Activated CD4-positive, alpha-beta T cell treated with anti-CD3 and anti-CD28 coated beads for 1 hour (primary cell): ENCODE results near the gene SLC35F2.
"Not testable (repeated sequence)": the region's sequence is repeated elsewhere in the genome, so short reads cannot be mapped to it uniquely, and the experiment has no call there.

Experiments
- DNase-seq: peaks from one replicate; pipeline ENCODE4 v3.0.0-alpha.2; 2020

Gene SLC35F2

DNA sequence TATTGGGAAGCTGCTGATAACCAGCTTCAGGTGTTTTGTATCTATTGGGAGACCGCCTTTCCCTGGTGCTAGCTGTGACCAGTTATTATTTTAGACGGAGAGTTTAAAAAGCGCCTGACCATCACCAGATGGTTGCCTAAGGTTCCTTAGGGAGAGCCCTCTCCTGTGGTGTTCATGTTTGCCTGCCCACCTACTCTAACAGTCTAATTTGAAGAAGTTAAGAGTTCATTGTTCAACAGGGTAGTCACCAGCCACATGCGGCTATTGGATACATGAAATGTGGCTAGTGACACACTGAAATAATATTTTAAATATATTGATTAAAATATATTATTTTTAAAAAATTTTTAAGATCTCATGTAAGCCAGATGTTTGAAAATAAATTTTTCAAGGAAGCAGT, 75.5 kb downstream of the SLC35F2 start:
- DNase-seq, result no peak

GRCh38 chr11:107780775-107781174, 77.8 kb downstream of the SLC35F2 start:
- DNase-seq, result no peak

DNA sequence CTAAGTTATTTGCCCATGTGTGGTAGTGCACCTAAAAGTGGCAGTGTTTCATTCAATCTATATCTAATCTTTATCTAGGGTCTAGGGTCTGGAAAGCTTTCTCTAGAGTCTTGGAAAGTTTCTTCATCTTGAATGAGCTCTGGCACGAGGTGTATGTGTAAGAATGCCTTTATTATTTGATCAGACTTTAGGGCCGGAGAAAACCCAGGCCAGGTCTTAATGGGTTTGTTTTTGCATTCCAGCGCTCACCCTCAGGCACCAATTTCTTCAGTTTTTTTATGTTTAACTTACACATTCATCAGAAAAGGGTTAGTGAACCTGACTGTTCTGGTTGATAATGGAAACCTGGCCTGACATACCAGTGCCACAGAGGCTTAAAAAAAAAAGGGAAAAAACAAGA, 78.5 kb downstream of the SLC35F2 start:
- no peak for DNase-seq

GRCh38 chr11:107778839-107779517, 79.6 kb downstream of the SLC35F2 start:
- no peak for DNase-seq

GRCh38 chr11:107777110-107777509, 81.5 kb downstream of the SLC35F2 start:
- no peak for DNase-seq

- DNase-seq, result no peak
These were observed 82.5 kb downstream of the SLC35F2 start for GRCh38 chr11:107776062-107776461.

GRCh38 chr11:107770551-107770951, 88.0 kb downstream of the SLC35F2 start:
- DNase-seq, result no peak

DNA sequence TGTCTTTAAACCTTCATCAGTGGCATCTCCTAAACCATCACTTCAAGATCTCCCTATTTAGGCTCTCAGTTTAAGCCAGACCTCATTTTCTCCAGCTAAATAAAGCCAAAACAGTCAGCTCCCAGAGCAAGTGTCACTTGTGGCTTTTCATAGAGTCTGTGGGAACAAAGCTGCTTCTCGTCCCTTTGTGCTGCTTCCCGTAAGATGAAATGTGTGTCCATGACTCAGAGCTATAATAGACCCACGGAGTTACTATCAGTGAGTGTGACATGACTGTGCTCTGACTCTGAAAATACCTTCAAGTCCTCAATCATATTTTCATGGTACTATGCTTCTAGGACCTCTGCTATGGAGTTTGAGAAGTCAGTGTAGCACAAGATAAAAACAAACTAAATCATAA, 89.4 kb downstream of the SLC35F2 start:
- no peak for DNase-seq

DNA sequence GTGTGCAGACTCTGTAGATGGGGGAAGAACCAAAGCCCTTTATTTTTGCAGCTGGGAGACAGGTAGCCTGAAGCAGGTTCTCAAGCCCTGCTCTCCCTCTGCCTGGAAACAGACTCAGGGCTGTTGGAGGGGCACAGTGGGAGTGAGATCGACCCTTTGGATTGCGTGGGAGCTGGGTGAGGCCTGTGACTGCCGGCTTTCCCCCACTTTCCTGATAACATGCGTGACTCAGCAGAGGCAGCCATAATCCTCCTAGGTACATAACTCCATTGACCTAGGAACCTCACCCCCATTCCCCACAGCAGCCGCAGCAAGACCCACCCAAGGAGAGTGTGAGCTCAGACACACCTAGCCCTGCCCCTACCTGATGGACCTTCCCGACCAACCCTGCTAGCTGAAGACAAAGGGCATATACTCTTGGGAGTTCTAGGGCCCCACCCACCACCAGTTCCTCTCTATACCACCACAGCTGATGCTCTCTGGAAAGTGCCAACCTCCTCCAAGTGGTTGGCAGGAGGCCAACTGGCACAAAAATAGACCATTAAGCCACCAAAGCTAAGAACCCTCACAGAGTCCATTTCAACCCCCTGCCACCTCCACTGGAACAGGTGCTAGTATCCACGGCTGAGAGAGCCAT, 99.8 kb downstream of the SLC35F2 start:
- DNase-seq, result not testable (repeated sequence)

- DNase-seq, result no peak
These were observed 100.9 kb downstream of the SLC35F2 start for GRCh38 chr11:107757661-107758060.

GRCh38 chr11:107756553-107756952, 102.0 kb downstream of the SLC35F2 start:
- DNase-seq, result no peak

DNA sequence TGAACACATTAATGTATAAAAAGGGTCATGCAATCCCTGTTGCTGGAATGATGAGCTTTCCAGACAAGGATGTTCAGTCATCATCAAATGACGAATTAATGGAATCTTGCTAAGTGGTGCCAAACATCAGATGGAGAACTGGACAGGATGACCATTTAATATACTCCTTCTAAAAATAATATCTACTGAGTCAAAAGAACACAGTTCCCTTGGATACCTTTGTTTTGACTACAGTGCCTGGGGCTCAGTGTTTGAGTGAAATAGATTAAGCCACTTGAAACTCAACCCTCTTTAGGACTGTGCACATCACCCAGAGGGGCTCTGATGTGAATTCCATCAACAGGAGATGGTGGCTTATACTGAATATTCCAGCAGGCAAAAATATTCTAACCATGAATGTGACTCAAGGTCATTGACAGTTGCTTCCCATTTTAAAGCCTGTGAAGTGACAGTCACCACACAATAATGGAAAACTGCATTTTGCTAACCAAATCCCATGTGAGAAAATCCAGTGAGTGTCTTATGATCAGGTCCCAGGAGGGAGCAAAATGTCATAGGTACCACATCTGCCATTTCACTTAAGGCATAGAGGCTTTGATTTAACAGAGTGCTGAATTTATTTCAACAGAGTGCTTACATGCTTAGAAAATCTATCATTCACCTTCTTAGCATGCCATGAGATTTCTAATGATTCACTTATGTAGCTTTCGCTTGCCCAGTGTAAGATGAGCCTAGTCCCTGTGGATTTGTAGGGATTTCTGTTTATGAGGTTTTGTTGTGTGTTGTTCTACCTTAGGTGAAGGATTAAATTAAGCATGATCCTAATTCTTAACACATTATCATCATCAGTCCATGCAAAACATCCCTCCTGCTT, 105.4 kb downstream of the SLC35F2 start:
- no peak for DNase-seq

- DNase-seq, result no peak
These were observed 106.1 kb downstream of the SLC35F2 start for GRCh38 chr11:107752508-107752907.

DNA sequence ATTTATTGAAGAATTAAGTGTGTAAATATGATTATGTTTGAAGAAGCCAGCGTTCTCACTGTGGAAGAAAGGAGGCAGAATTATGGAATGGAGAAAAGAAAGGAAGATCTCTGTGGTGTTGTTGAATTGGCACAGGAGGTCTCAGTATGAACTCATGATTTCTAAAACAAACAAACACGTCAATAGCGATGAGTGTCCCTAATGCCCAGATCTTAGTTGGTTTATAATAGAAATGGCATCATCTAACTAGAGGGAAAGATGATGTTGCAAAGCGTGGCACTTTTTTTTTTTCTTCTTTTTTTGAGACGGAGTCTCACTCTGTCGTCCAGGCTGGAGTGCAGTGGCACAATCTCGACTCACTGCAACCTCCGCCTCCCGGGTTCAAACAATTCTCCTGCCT, 107.5 kb downstream of the SLC35F2 start:
- DNase-seq, result no peak

DNA sequence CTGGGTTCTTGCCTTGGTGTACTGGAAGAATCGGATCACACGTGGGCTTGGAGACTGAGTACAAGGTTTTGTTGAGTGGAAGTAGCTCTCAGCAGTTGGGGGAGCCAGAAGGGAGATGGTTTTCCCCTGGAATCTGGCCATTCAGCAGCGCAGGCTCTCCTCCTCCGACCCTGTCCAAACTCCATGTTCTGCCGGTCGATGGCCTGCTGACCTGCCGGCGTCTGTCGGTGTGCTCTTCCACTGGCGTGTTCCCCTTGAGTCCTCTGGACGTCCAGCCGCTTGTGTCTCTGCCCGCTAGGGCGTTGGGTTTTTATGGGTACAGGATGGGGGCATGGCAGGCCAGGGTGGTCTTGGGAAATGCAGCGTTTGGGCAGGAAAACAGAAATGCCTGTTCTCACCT, 108.3 kb downstream of the SLC35F2 start:
- DNase-seq, result no peak

DNA sequence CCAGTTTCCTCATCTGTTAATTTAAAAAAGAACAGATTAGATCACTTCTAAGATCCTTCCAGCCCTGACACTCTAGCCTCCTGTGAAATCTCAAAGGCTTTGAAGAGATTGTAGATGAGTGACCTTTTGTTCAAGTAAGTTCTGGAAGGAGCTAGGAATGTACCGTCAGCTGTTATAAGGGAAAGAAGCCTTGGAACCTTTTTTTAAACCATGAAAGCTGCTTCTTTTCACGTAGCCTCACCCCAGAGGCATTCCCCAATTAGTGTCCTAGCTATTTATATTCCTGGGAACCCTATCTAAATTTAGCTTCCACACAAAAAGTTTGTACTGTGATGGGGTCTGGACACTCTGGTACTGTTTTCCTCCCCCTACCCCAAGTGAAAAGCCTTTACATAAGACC, 111.0 kb downstream of the SLC35F2 start:
- no peak for DNase-seq

DNA sequence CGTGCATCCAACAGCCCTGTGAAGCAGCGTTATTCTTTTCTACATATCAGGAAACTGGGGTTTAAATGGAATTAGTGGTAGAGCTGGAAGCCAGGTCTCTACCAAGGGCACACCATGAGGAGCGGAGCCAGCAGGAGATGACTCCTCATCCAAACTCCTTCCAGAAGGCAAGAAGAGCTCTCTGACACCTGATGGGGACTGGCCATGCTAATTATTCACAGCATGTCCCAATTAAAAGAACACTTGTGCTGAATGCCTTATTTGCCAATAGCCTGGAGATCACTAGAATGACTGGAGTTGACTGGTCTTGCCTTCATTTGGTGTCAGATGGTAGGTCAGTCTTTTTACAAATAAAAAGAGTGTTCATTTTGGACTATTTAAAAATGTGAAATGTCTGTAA, 113.9 kb downstream of the SLC35F2 start:
- DNase-seq, result no peak

GRCh38 chr11:107743191-107743590, 115.4 kb downstream of the SLC35F2 start:
- no peak for DNase-seq

DNA sequence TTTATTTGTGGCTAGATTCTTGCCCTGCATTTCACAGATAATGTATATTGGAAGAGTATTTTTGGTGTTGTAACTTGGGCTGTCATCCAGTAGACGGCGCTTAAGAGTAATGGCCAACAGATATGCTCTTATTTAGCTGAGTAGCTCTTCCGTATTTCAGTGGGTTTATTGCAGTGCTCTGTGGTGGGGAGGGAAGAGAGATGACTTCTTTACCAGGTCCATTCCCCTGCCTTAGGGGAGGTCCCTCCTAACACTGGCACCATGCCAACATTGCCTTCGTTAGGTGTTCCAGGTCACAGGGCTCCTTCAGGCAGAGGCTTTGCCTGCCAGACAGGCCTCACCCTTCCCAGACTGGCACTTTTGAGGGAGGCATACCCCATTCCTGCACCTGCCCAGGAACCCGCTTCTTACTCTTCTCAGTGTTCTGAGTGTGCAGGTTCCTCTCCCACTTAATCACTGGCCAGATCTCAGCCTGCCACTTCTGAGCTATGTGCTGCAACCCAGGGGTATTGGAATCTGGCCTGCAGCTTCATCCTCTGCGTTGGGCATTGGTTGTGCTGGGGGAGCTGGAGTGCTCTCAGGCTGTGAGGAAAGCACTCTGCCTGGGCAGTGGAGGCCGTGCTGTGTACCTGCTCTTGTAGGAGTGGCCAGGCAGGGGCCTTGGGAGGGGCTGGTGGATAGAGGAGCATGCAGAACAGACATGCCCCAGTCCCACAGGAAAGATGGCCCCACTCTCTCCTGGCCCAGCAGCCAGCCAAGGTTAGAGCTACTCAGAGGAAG, 117.4 kb downstream of the SLC35F2 start:
- no peak for DNase-seq
